BJ (cell line): ENCODE results near the gene PRSS8. TPM values are rescaled to one million over a fixed set of nuclear protein-coding genes. Genes with fewer than 3 reads are reported as not detected.

ENCODE experiments used
- CTCF ChIA-PET: fragments of 350-600 bp; formaldehyde crosslinking; extraction: SDS; loops from one replicate; lab custom pipeline; 2021; ENCODE audit warnings: antibody characterized with exemption, inconsistent platforms; lab: Yijun Ruan, JAX
- POLR2A ChIA-PET: fragments of 300-600 bp; sonication (Branson Sonifier 250); formaldehyde crosslinking; extraction: SDS; loops from one replicate; lab custom pipeline; 2021; ENCODE audit warnings: antibody characterized with exemption; lab: Charles Lee
- DNase-seq: peaks from one replicate; pipeline ENCODE4 v3.0.0-alpha.2; 2011; ENCODE audit warnings: low read depth
- H3K27me3 ChIP-seq: 2 replicates; pipeline ENCODE4 v1.6.0; 2011; ENCODE audit warnings: low read length; ENCODE audit not compliant: control insufficient read depth, insufficient read depth
- H3K36me3 ChIP-seq: 2 replicates; pipeline ENCODE4 v1.5.1; 2011; ENCODE audit warnings: low read length; ENCODE audit not compliant: control insufficient read depth, insufficient read depth
- H3K4me3 ChIP-seq: 2 replicates; pipeline ENCODE4 v1.5.1; 2011; ENCODE audit warnings: low read depth, mild to moderate bottlenecking, control low read depth, low read length
- CTCF ChIP-seq: IDR thresholded peaks from 2 replicates; pipeline ENCODE4 v1.5.1; 2011; ENCODE audit warnings: low read depth, mild to moderate bottlenecking, control low read depth, inconsistent platforms, low read length, moderate library complexity; ENCODE audit not compliant: insufficient read depth
- polyA plus RNA-seq: library from polyadenylated mRNA; depleted of rRNA; stranded (reverse); fragments of >200 nt; gene quantifications from 2 replicates; pipeline ENCODE4 v1.2.3, GENCODE V29; 2011; rRNA removed
- small RNA-seq: library from RNA; depleted of rRNA; stranded (forward); fragments of <200 nt; gene quantifications from one replicate; pipeline ENCODE3, GENCODE V24; 2012; ENCODE audit warnings: low replicate concordance, low read depth; ENCODE audit not compliant: insufficient read length

PRSS8 gene
- polyA plus RNA-seq, 1 experiment, result not detected

GRCh38 chr16:31083556-31083955, 52.0 kb downstream of the PRSS8 start:
- ChIA-PET POLR2A (interaction anchor here (0.7 kb wide), 1 partner anchor 19 kb away, joined by 3 read pairs; no protein-coding TSS in a partner anchor), CTCF (interaction anchor here (1.5 kb wide), 1 partner anchor 98 kb away, joined by 4 read pairs; no protein-coding TSS in a partner anchor)
- no peak for DNase-seq
- Histone ChIP-seq H3K4me3 (no peak overlapping the region), H3K27me3 (no peaks in the 10 kb centered on the region), H3K36me3 (peaks cover 33% of the 10 kb centered on the region)
- TF ChIP-seq CTCF, result no peak

GRCh38 chr16:31083081-31083480, 52.4 kb downstream of the PRSS8 start:
- ChIA-PET CTCF (no interaction called here), POLR2A (interaction anchor here (0.7 kb wide), 1 partner anchor 19 kb away, joined by 3 read pairs; no protein-coding TSS in a partner anchor)

GRCh38 chr16:31082368-31083045, 53.0 kb downstream of the PRSS8 start:
- no peaks in the 10 kb centered on the region for H3K27me3 ChIP-seq
- H3K36me3 ChIP-seq, result peaks cover 38% of the 10 kb centered on the region
- no peak for DNase-seq
- H3K4me3 ChIP-seq, result no peak overlapping the region
- ChIA-PET CTCF (no interaction called here), POLR2A (no interaction called here)
- TF ChIP-seq CTCF, result no peak

More at GRCh38 chr16:31083081-31083480, 52.4 kb downstream of the PRSS8 start:
- Histone ChIP-seq H3K36me3 (peaks cover 34% of the 10 kb centered on the region), H3K27me3 (no peaks in the 10 kb centered on the region), H3K4me3 (no peak overlapping the region)
- DNase-seq, result no peak
- no peak for TF ChIP-seq CTCF

Small RNA genes within 50 kb of the gene (small RNA-seq; reads per million reads assigned to genes)
- gene AC009088.4, result not detected
- gene NDUFA3P6, result not detected

Other genes with a start within 250 kb of the PRSS8 start
- gene BCL7C, start 241.7 kb downstream of the PRSS8 start, polyA plus RNA-seq, result 27.4 and 27.8 TPM in 2 replicates
- gene CTF1, start 239.1 kb downstream of the PRSS8 start, polyA plus RNA-seq, result 14.9 and 22.2 TPM in 2 replicates
- gene FBXL19, start 212.2 kb downstream of the PRSS8 start, polyA plus RNA-seq, result 5.9 and 7.6 TPM in 2 replicates
- 25.6 and 37.1 TPM in 2 replicates for gene ORAI3, start 186.7 kb downstream of the PRSS8 start, polyA plus RNA-seq
- gene SETD1A, start 178.0 kb downstream of the PRSS8 start, polyA plus RNA-seq, result 0.96 and 1.4 TPM in 2 replicates
- gene HSD3B7, start 150.5 kb downstream of the PRSS8 start, polyA plus RNA-seq, result 15.4 and 25.0 TPM in 2 replicates
- gene STX1B, start 125.1 kb downstream of the PRSS8 start, polyA plus RNA-seq, result 1.5 and 1.6 TPM in 2 replicates
- gene STX4, start 102.2 kb downstream of the PRSS8 start, polyA plus RNA-seq, result 41.7 and 53.6 TPM in 2 replicates
- 10.2 and 16.3 TPM in 2 replicates for gene ZNF668, start 61.5 kb downstream of the PRSS8 start, polyA plus RNA-seq
- 3.3 and 4.2 TPM in 2 replicates for gene ZNF646, start 61.3 kb downstream of the PRSS8 start, polyA plus RNA-seq
- gene PRSS53, start 46.8 kb downstream of the PRSS8 start, polyA plus RNA-seq, result 0.96 and 1.8 TPM in 2 replicates
- 416 and 515 TPM in 2 replicates for gene VKORC1, start 40.9 kb downstream of the PRSS8 start, polyA plus RNA-seq
- gene BCKDK, start 27.3 kb downstream of the PRSS8 start, polyA plus RNA-seq, result 31.0 and 56.0 TPM in 2 replicates
- gene KAT8, start 18.1 kb downstream of the PRSS8 start, polyA plus RNA-seq, result 28.9 and 31.9 TPM in 2 replicates
- 0.22 and 0.39 TPM in 2 replicates for gene PRSS36, start 14.3 kb upstream of the PRSS8 start, polyA plus RNA-seq
- gene FUS, start 44.4 kb upstream of the PRSS8 start, polyA plus RNA-seq, result 109 and 113 TPM in 2 replicates
- 15.8 and 23.9 TPM in 2 replicates for gene PYCARD, start 67.0 kb upstream of the PRSS8 start, polyA plus RNA-seq
- gene TRIM72, start 78.4 kb upstream of the PRSS8 start, polyA plus RNA-seq, result not detected in 2 replicates
- not detected in 2 replicates for gene PYDC1, start 81.4 kb upstream of the PRSS8 start, polyA plus RNA-seq
- gene ITGAM, start 124.2 kb upstream of the PRSS8 start, polyA plus RNA-seq, result not detected in 2 replicates
- gene ITGAX, start 219.4 kb upstream of the PRSS8 start, polyA plus RNA-seq, result not detected in 2 replicates